Urinary bladder (tissue), 4 donors: ENCODE data around the gene DDX39A. TPM values are rescaled to one million over a fixed set of nuclear protein-coding genes. Genes with fewer than 3 reads are reported as not detected.
"Not testable (repeated sequence)": the region's sequence is repeated elsewhere in the genome, so short reads cannot be mapped to it uniquely, and the experiment has no call there.

Experiments
- DNase-seq: peaks from one replicate; pipeline ENCODE4 v3.0.0-alpha.2; 2015; ENCODE audit errors: extremely low spot score
- H3K27ac ChIP-seq: one replicate; pipeline ENCODE4 v1.5.1; 2013; ENCODE audit warnings: low read depth, mild to moderate bottlenecking, moderate library complexity
- H3K36me3 ChIP-seq: one replicate; pipeline ENCODE4 v1.6.1; 2013; ENCODE audit warnings: mild to moderate bottlenecking, moderate library complexity; ENCODE audit not compliant: insufficient read depth
- H3K4me1 ChIP-seq: one replicate; pipeline ENCODE4 v1.6.1; 2013; ENCODE audit warnings: mild to moderate bottlenecking, moderate library complexity; ENCODE audit not compliant: insufficient read depth
- H3K4me3 ChIP-seq: one replicate; pipeline ENCODE4 v1.5.1; 2013; ENCODE audit warnings: low read depth, low read length
- WGBS: extraction: QIAGEN DNeasy Blood & Tissue Kit; methylation state at CpG from one replicate; pipeline ENCODE4 v1.1.7; 2013; 5-methylcytosine and 5-hydroxymethylcytosine counted together
- polyA plus RNA-seq: library from polyadenylated mRNA; stranded (reverse); fragments of 200-250 nt; gene quantifications from one replicate; pipeline ENCODE4 v1.2.3, GENCODE V29; 2013
- total RNA-seq: library from RNA; depleted of rRNA; stranded (reverse); fragments of >200 nt; gene quantifications from one replicate; pipeline ENCODE4 v1.2.3, GENCODE V29; 2014
- donor health status: healthy with polysubstance abuse.
- donor health status: healthy.

DDX39A gene
- total and polyA plus RNA-seq, 2 donors = 24.0 to 52.2 TPM

GRCh38 chr19:14396730-14397129 is 22.4 kb downstream of the DDX39A start:
- H3K36me3 ChIP-seq, H3K27ac ChIP-seq, H3K4me1 ChIP-seq, H3K4me3 ChIP-seq, DNase-seq: not testable (repeated sequence)
- WGBS = 93% methylated on average over 3 of the region's 3 CpGs

- Histone ChIP-seq H3K4me1 (no peaks in the 10 kb centered on the region), H3K27ac (no peak overlapping the region), H3K36me3 (peaks cover 2% of the 10 kb centered on the region), H3K4me3 (no peak overlapping the region)
- DNase-seq = no peak
- WGBS = 89% methylated on average over 16 of the region's 16 CpGs
Measured at GRCh38 chr19:14395710-14396336, 23.3 kb downstream of the DDX39A start.

GRCh38 chr19:14395262-14395661 is 23.9 kb downstream of the DDX39A start:
- Histone ChIP-seq H3K4me3 (no peak overlapping the region), H3K4me1 (no peaks in the 10 kb centered on the region), H3K36me3 (peaks cover 2% of the 10 kb centered on the region), H3K27ac (no peak overlapping the region)
- 90% methylated on average over 9 of the region's 9 CpGs for WGBS
- no peak for DNase-seq

GRCh38 chr19:14394167-14394566 is 25.0 kb downstream of the DDX39A start:
- no peak for DNase-seq
- Histone ChIP-seq H3K4me3 (no peak overlapping the region), H3K4me1 (no peaks in the 10 kb centered on the region), H3K36me3 (peaks cover 2% of the 10 kb centered on the region), H3K27ac (no peak overlapping the region)
- 87% methylated on average over 9 of the region's 9 CpGs for WGBS

- H3K27ac ChIP-seq = no peak overlapping the region
- H3K4me1 ChIP-seq = no peaks in the 10 kb centered on the region
- WGBS = 69% methylated on average over 5 of the region's 5 CpGs
- DNase-seq = no peak
- peaks cover 2% of the 10 kb centered on the region for H3K36me3 ChIP-seq
- no peak overlapping the region for H3K4me3 ChIP-seq
Measured at GRCh38 chr19:14393329-14393728, 25.8 kb downstream of the DDX39A start.

GRCh38 chr19:14391156-14391821 is 27.9 kb downstream of the DDX39A start:
- 84% methylated on average over 10 of the region's 10 CpGs for WGBS
- H3K27ac ChIP-seq = no peak overlapping the region
- peaks cover 2% of the 10 kb centered on the region for H3K36me3 ChIP-seq
- H3K4me3 ChIP-seq = no peak overlapping the region
- no peaks in the 10 kb centered on the region for H3K4me1 ChIP-seq
- no peak for DNase-seq

- 94% methylated on average over 5 of the region's 5 CpGs for WGBS
- Histone ChIP-seq H3K4me3 (no peak overlapping the region), H3K27ac (no peak overlapping the region), H3K36me3 (peaks cover 2% of the 10 kb centered on the region), H3K4me1 (no peaks in the 10 kb centered on the region)
- DNase-seq = no peak
Measured at GRCh38 chr19:14390548-14390947, 28.6 kb downstream of the DDX39A start.

GRCh38 chr19:14385492-14385891 is 33.6 kb downstream of the DDX39A start:
- Histone ChIP-seq H3K36me3 (no peaks in the 10 kb centered on the region), H3K27ac (peak overlapping the region; percentile 52), H3K4me1 (peaks cover 2% of the 10 kb centered on the region), H3K4me3 (no peak overlapping the region)
- DNase-seq = no peak
- WGBS = 78% methylated on average over 11 of the region's 11 CpGs

- Histone ChIP-seq H3K4me3 (peak overlapping the region; percentile 19), H3K36me3 (no peaks in the 10 kb centered on the region), H3K4me1 (peaks cover 2% of the 10 kb centered on the region), H3K27ac (peak overlapping the region; percentile 74)
- 30% methylated on average over 10 of the region's 10 CpGs for WGBS
- DNase-seq = no peak
Measured at GRCh38 chr19:14383661-14384555, 35.2 kb downstream of the DDX39A start.

- H3K36me3 ChIP-seq = no peaks in the 10 kb centered on the region
- WGBS = 21% methylated on average over 18 of the region's 18 CpGs
- peak overlapping the region; percentile 52 for H3K4me3 ChIP-seq
- no peak for DNase-seq
- H3K4me1 ChIP-seq = peaks cover 2% of the 10 kb centered on the region
- H3K27ac ChIP-seq = peak overlapping the region; percentile 30
Measured at GRCh38 chr19:14381689-14382474, 37.3 kb downstream of the DDX39A start.

- Histone ChIP-seq H3K36me3 (no peaks in the 10 kb centered on the region), H3K27ac (no peak overlapping the region), H3K4me1 (peaks cover 7% of the 10 kb centered on the region), H3K4me3 (no peak overlapping the region)
- WGBS = 35% methylated on average over 9 of the region's 9 CpGs
- no peak for DNase-seq
Measured at GRCh38 chr19:14379294-14380065, 39.7 kb downstream of the DDX39A start.

- Histone ChIP-seq H3K4me1 (peaks cover 5% of the 10 kb centered on the region), H3K27ac (no peak overlapping the region), H3K36me3 (no peaks in the 10 kb centered on the region), H3K4me3 (no peak overlapping the region)
- WGBS = 59% methylated on average over 4 of the region's 4 CpGs
- no peak for DNase-seq
Measured at GRCh38 chr19:14378890-14379289, 40.3 kb downstream of the DDX39A start.
